ENCODE data around the gene PTPN18.

DNA sequence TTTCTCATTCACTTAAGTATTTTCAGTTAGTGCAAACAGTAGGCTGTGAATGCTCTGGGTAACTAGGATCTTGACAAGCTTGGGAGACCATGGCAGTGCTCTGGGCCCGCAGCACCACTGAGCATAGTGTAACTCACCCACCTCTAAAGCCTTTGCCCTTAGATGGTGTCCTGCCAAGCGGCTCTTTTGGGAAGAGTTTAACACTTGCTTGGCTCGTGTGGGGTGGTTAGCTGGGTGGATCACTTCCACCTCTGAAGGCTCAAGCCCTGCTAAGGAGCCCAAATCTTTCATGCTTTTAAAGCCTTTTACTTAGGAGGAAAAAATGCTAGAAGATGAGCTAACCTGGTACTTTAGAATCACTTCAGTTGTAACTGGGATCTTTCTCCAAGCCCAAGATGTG is 33.9 kb downstream of the PTPN18 start:
- TF ChIP-seq CTCF (conservative IDR thresholded peaks at IDR 0.05 in 1 of 2, IDR thresholded peaks at IDR 0.05 in 1 of 2; ENCODE audit: low read depth in 1 of 2, low read length in 2 of 2): no peak
- TF ChIP-seq EZH2 (IDR thresholded peaks at IDR 0.05; ENCODE audit: low read length, missing control alignments): no peak
